ENCODE data around the gene MOCS2. TPM values are rescaled to one million over a fixed set of nuclear protein-coding genes. Genes with fewer than 3 reads are reported as not detected.

Gene MOCS2
- total RNA-seq, 2 donors from 2014 or later = 27.8 to 31.6 TPM

- no peaks in the 10 kb centered on the region for H3K27me3 ChIP-seq
- no peak for DNase-seq
- H3K9me3 ChIP-seq = no peaks in the 10 kb centered on the region
- intact Hi-C loops (cut with DNase I) = no loop called here
- H3K9ac ChIP-seq (ENCODE audit: low read depth in 2 of 2, low read length in 2 of 2) = no peak overlapping the region
- H3K4me1 ChIP-seq = no peaks in the 10 kb centered on the region
- H3K4me3 ChIP-seq = no peak overlapping the region
- H3K27ac ChIP-seq = no peak overlapping the region
- H3K36me3 ChIP-seq = no peaks in the 10 kb centered on the region
- TF ChIP-seq CTCF (IDR thresholded peaks at IDR 0.05) = no peak
These were observed 21.9 kb downstream of the MOCS2 start for GRCh38 chr5:53087621-53088121.

DNA sequence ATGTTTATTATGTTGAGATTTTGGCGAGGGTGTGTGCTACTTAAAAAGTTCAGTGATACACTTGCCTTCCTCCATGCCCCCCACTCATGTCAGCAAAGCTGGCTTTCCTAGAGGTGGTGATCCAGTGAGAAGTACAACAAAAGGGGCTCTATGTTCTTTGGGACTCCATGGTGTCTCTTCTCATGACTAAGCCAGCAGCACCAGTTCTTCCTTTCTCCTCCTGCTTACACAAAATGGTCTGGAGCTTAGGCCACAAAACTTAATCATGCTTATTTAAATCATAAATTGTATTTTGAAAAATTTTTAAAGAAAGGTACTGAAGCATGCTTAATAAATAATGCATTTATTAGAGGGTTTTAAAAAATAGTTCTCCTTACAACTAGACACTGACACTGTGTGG lies 22.4 kb downstream of the MOCS2 start:
- TF ChIP-seq CTCF (IDR thresholded peaks at IDR 0.05) = no peak
- no peak overlapping the region for H3K9ac ChIP-seq (ENCODE audit: low read depth in 2 of 2, low read length in 2 of 2)
- intact Hi-C loops (cut with DNase I) = no loop called here

GRCh38 chr5:53084546-53085255 lies 24.9 kb downstream of the MOCS2 start:
- no peak for DNase-seq
- intact Hi-C loops (cut with DNase I) = no loop called here
- Histone ChIP-seq H3K27ac (no peak overlapping the region), H3K9ac (ENCODE audit: low read depth in 2 of 2, low read length in 2 of 2) (no peak overlapping the region), H3K9me3 (no peaks in the 10 kb centered on the region), H3K4me1 (no peaks in the 10 kb centered on the region), H3K4me3 (no peak overlapping the region), H3K36me3 (no peaks in the 10 kb centered on the region), H3K27me3 (no peaks in the 10 kb centered on the region)
- no peak for TF ChIP-seq CTCF (IDR thresholded peaks at IDR 0.05)

More for the DNA sequence above, 22.4 kb downstream of the MOCS2 start:
- H3K9me3 ChIP-seq = no peaks in the 10 kb centered on the region
- H3K4me3 ChIP-seq = no peak overlapping the region
- H3K36me3 ChIP-seq = no peaks in the 10 kb centered on the region
- H3K27ac ChIP-seq = no peak overlapping the region
- no peaks in the 10 kb centered on the region for H3K27me3 ChIP-seq
- no peak for DNase-seq
- no peaks in the 10 kb centered on the region for H3K4me1 ChIP-seq

DNA sequence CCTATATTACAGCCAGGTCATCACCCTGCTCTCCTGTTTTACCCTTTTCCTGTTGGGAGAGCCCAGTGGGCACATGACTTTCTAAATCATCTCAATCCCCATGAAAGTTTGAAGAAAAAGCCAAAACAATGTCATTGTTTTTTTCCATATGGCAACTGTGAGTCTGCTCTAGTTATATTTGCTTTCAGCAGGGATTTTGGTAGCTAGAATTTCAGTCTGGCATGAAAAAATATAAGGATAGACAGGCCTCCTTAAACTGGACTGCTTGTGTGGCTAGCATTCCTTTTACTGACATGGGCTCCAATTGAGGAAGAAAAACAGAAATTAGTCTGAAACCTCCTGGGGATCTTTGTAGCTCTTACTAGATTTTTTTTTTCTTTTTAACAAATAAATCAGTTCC lies 25.6 kb downstream of the MOCS2 start:
- Histone ChIP-seq H3K27me3 (no peaks in the 10 kb centered on the region), H3K4me1 (no peaks in the 10 kb centered on the region), H3K4me3 (no peak overlapping the region), H3K9ac (ENCODE audit: low read depth in 2 of 2, low read length in 2 of 2) (no peak overlapping the region), H3K27ac (no peak overlapping the region), H3K9me3 (no peaks in the 10 kb centered on the region), H3K36me3 (no peaks in the 10 kb centered on the region)
- TF ChIP-seq CTCF (IDR thresholded peaks at IDR 0.05) = no peak
- intact Hi-C loops (cut with DNase I) = no loop called here
- no peak for DNase-seq

DNA sequence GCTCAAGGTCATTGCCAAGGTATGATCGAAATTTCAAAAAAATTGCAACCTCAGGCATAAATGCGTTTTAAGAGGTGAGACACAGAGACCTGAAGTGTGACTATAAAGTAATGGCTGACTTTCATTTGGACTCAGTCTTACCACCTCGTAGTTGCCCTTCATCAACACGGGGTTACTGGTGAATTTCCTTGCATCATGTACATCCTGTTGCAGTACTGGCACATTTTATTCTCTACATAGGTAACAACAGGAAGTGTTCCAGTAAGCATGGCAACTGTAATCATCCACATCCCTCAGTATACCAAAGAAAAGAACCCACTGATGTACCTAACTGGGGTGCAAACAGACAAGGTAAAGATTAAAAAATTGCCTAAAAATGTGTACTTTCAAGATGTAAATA lies 29.3 kb downstream of the MOCS2 start:
- H3K27ac ChIP-seq = no peak overlapping the region
- H3K4me1 ChIP-seq = no peaks in the 10 kb centered on the region
- no peak for DNase-seq
- H3K27me3 ChIP-seq = no peaks in the 10 kb centered on the region
- no peak overlapping the region for H3K9ac ChIP-seq (ENCODE audit: low read depth in 2 of 2, low read length in 2 of 2)
- H3K4me3 ChIP-seq = no peak overlapping the region
- intact Hi-C loops (cut with DNase I) = no loop called here
- no peaks in the 10 kb centered on the region for H3K9me3 ChIP-seq
- no peak for TF ChIP-seq CTCF (IDR thresholded peaks at IDR 0.05)
- H3K36me3 ChIP-seq = no peaks in the 10 kb centered on the region

Measured in colonic mucosa (tissue), 4 donors.